Mesenchymal stem cell (in vitro differentiated cells and primary cell): ENCODE data around the gene HOXB3.
A peak's percentile ranks its signal among the peaks of the same experiment; 100 is the strongest.

Source experiments
- DNase-seq: peaks from one replicate; pipeline ENCODE4 v3.0.0-alpha.2; 2013
- H2AFZ ChIP-seq: one replicate; pipeline ENCODE4 v1.6.1; 2013; ENCODE audit warnings: low read depth, mild to moderate bottlenecking, control low read depth, inconsistent platforms, low read length, moderate library complexity
- H2AK5ac ChIP-seq: 2 replicates; pipeline ENCODE4 v1.6.1; 2013; ENCODE audit warnings: low read length, moderate library complexity, mild to moderate bottlenecking, inconsistent platforms; ENCODE audit not compliant: severe bottlenecking
- H2BK120ac ChIP-seq: one replicate; pipeline ENCODE4 v1.6.1; 2013; ENCODE audit warnings: low read depth, mild to moderate bottlenecking, inconsistent platforms, low read length, moderate library complexity
- H2BK12ac ChIP-seq, 2 experiments: one replicate each; pipeline ENCODE4 v1.6.1; 2013; ENCODE audit warnings: inconsistent platforms in 2 of 2, low read length in 2 of 2, mild to moderate bottlenecking in 2 of 2, moderate library complexity in 2 of 2, control low read depth in 1 of 2
- H2BK15ac ChIP-seq: one replicate; pipeline ENCODE4 v1.6.1; 2013; ENCODE audit warnings: mild to moderate bottlenecking, low read depth, inconsistent platforms; ENCODE audit not compliant: poor library complexity, severe bottlenecking
- H2BK5ac ChIP-seq: 2 replicates; pipeline ENCODE4 v1.6.1; 2013; ENCODE audit warnings: low read depth, mild to moderate bottlenecking, low read length, control low read depth, inconsistent platforms; ENCODE audit not compliant: poor library complexity, severe bottlenecking
- H3K14ac ChIP-seq, 2 experiments: one replicate each; pipeline ENCODE4 v1.6.1; 2013; ENCODE audit warnings: inconsistent platforms in 2 of 2, low read length in 2 of 2, control low read depth in 1 of 2, mild to moderate bottlenecking in 1 of 2, moderate library complexity in 1 of 2
- H3K18ac ChIP-seq, 2 experiments: one replicate each; pipeline ENCODE4 v1.6.1; 2013; ENCODE audit warnings: inconsistent platforms in 2 of 2, low read length in 2 of 2, control low read depth in 1 of 2, low read depth in 1 of 2, mild to moderate bottlenecking in 1 of 2
- H3K23ac ChIP-seq, 2 experiments: one replicate each; pipeline ENCODE4 v1.6.1; 2013; ENCODE audit warnings: inconsistent platforms in 2 of 2, low read length in 2 of 2, mild to moderate bottlenecking in 2 of 2, moderate library complexity in 2 of 2, control low read depth in 1 of 2
- H3K27ac ChIP-seq: 2 replicates; pipeline ENCODE4 v1.5.1; 2013; ENCODE audit warnings: mild to moderate bottlenecking, moderate library complexity, low read length, control low read depth, inconsistent platforms; ENCODE audit not compliant: poor library complexity, severe bottlenecking
- H3K27me3 ChIP-seq, 2 experiments: 2 replicates each; pipeline versions ENCODE4 v1.6.1 to v1.7.0; 2013; ENCODE audit warnings: low read length in 2 of 2, mild to moderate bottlenecking in 2 of 2, moderate library complexity in 2 of 2, control low read depth in 1 of 2, inconsistent platforms in 1 of 2; ENCODE audit not compliant: control insufficient read depth in 1 of 2, insufficient read depth in 1 of 2
- H3K36me3 ChIP-seq, 2 experiments: 2 replicates each; pipeline versions ENCODE4 v1.6.1 to v1.7.0; 2013; ENCODE audit warnings: low read length in 2 of 2, control low read depth in 1 of 2, inconsistent platforms in 1 of 2, low read depth in 1 of 2, mild to moderate bottlenecking in 1 of 2; ENCODE audit not compliant: insufficient read depth in 2 of 2, control insufficient read depth in 1 of 2
- H3K4ac ChIP-seq, 2 experiments: one replicate each; pipeline ENCODE4 v1.6.1; 2013; ENCODE audit warnings: inconsistent platforms in 2 of 2, low read length in 2 of 2, mild to moderate bottlenecking in 2 of 2, moderate library complexity in 2 of 2, control low read depth in 1 of 2, low read depth in 1 of 2
- H3K4me1 ChIP-seq: 2 replicates; pipeline ENCODE4 v1.6.1; 2013; ENCODE audit warnings: low read depth, low read length, control low read depth; ENCODE audit not compliant: control insufficient read depth, insufficient read depth
- H3K4me2 ChIP-seq: 2 replicates; pipeline ENCODE4 v1.6.1; 2013; ENCODE audit warnings: low read length, mild to moderate bottlenecking, inconsistent platforms; ENCODE audit not compliant: poor library complexity, severe bottlenecking
- H3K4me3 ChIP-seq, 2 experiments: 2 replicates each; pipeline versions ENCODE4 v1.5.1 to v1.7.0; 2013; ENCODE audit warnings: low read length in 2 of 2, mild to moderate bottlenecking in 2 of 2, control low read depth in 1 of 2, low read depth in 1 of 2; ENCODE audit not compliant: insufficient read depth in 1 of 2
- H3K79me1 ChIP-seq: replicated peaks from 2 replicates; pipeline ENCODE4 v1.6.1; 2013; ENCODE audit warnings: mild to moderate bottlenecking, control low read depth, low read length, inconsistent platforms; ENCODE audit not compliant: poor library complexity, severe bottlenecking
- H3K9ac ChIP-seq: 2 replicates; pipeline ENCODE4 v1.7.0; 2013; ENCODE audit warnings: mild to moderate bottlenecking, low read length, moderate library complexity
- H3K9me3 ChIP-seq: 2 replicates; pipeline ENCODE4 v1.7.0; 2013; ENCODE audit warnings: mild to moderate bottlenecking, low read length; ENCODE audit not compliant: control insufficient read depth
- H4K8ac ChIP-seq: one replicate; pipeline ENCODE4 v1.6.1; 2013; ENCODE audit warnings: inconsistent platforms, mild to moderate bottlenecking, low read length, moderate library complexity
- H4K91ac ChIP-seq: one replicate; pipeline ENCODE4 v1.6.1; 2013; ENCODE audit warnings: mild to moderate bottlenecking, low read length, inconsistent platforms
- WGBS: methylation state at CpG from one replicate; pipeline ENCODE4 v1.1.7; 2013; ENCODE audit warnings: mixed read lengths; 5-methylcytosine and 5-hydroxymethylcytosine counted together

Gene HOXB3

DNA sequence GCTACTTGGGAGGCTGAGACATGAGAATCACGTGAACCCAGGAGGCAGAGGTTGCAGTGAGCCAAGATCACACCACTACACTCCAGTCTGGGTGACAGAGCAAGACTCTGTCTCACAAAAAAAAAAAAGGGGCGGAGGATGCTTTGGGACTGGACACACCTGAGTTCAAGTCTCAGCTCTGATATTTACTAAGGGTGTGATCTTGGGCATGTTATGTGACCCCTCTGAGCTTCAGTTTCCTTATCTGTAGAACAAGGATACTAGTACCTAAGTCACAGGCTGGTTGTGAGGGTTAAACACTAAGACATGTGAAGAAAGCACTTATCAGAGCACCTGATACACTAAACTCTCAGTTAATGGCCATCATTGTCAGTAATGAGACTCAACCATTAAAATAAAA is 85.1 kb downstream of the HOXB3 start:
- Histone ChIP-seq H3K4me2 (no peak overlapping the region), H4K91ac (no peak overlapping the region), H3K9me3 (no peaks in the 10 kb centered on the region), H3K9ac (no peak overlapping the region), H3K36me3 (no peaks in the 10 kb centered on the region), H3K4me3 (no peak overlapping the region), H3K23ac (no peak overlapping the region), H2BK5ac (no peak overlapping the region), H2AFZ (no peak overlapping the region), H3K14ac (no peak overlapping the region), H3K18ac (no peak overlapping the region), H4K8ac (no peak overlapping the region), H3K4me1 (peaks cover 3% of the 10 kb centered on the region), H2AK5ac (no peak overlapping the region), H3K27ac (no peak overlapping the region), H3K4ac (no peak overlapping the region), H2BK15ac (no peak overlapping the region), H3K27me3 (no peaks in the 10 kb centered on the region), H3K79me1 (no peaks in the 10 kb centered on the region), H2BK120ac (no peak overlapping the region), H2BK12ac (peak overlapping the region in 1 of 2 experiments; percentile 32)
- WGBS, result 85% methylated on average over 2 of the region's 2 CpGs
- no peak for DNase-seq

DNA sequence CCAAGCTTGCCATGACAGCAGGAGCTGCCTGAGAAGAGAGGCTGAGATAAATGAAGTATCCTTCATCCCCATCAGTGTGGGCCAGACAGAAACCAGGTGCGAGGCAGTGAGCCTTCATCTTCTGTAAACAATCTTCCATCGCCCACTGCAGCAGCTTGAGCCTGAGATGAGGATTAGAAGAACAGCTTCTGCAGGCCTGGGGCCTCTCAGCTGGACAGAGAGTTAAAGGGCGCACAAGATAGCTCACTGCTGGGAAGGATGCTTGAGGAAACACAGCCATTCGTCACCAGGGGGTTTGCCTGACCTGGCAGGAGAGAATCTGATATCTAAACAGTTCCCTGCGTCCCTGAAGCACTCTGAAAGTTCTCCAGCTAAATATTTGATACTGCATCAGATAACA is 86.3 kb downstream of the HOXB3 start:
- Histone ChIP-seq H3K27ac (no peak overlapping the region), H3K79me1 (no peaks in the 10 kb centered on the region), H3K23ac (no peak overlapping the region), H2AFZ (no peak overlapping the region), H3K36me3 (no peaks in the 10 kb centered on the region), H3K9ac (no peak overlapping the region), H3K27me3 (no peaks in the 10 kb centered on the region), H3K14ac (no peak overlapping the region), H4K8ac (no peak overlapping the region), H2BK5ac (no peak overlapping the region), H3K4me2 (no peak overlapping the region), H2AK5ac (no peak overlapping the region), H2BK12ac (peak overlapping the region in 1 of 2 experiments; percentile 41), H2BK120ac (no peak overlapping the region), H3K9me3 (no peaks in the 10 kb centered on the region), H3K4me3 (no peak overlapping the region), H3K4me1 (peaks cover 3% of the 10 kb centered on the region), H2BK15ac (peak overlapping the region; percentile 89), H3K4ac (peak overlapping the region in 1 of 2 experiments; percentile 7), H3K18ac (peak overlapping the region; percentile 72 to 83), H4K91ac (no peak overlapping the region)
- 12% methylated on average over 5 of the region's 5 CpGs for WGBS
- peak; percentile 83 for DNase-seq

DNA sequence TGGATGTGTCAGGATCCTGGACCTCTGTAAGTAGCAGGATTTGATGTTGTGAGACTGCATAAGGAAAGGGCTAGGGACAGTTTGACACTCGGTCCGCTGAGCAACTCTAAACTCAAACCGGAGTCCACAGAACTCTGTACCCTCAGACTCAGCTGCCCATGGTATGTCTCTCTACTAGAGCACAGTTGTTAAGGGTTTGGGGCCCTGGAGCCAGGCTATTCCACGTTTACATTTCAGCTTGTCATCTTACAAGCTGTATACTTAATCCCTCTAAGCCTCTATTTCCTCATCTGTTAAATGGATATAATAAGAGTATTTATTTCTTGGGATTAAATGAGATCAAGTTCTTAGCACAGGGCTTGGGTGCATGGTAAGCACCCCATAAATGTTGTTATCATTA is 87.1 kb downstream of the HOXB3 start:
- H3K18ac ChIP-seq, result peak overlapping the region; percentile 52 to 64
- no peak overlapping the region for H4K8ac ChIP-seq
- H2BK120ac ChIP-seq, result no peak overlapping the region
- no peak overlapping the region for H4K91ac ChIP-seq
- 90% methylated on average over 3 of the region's 4 CpGs for WGBS
- H3K4me1 ChIP-seq, result peaks cover 3% of the 10 kb centered on the region
- no peak overlapping the region for H3K23ac ChIP-seq
- no peaks in the 10 kb centered on the region for H3K79me1 ChIP-seq
- no peak overlapping the region for H2BK5ac ChIP-seq
- no peak overlapping the region for H3K4me3 ChIP-seq
- H3K4me2 ChIP-seq, result no peak overlapping the region
- no peaks in the 10 kb centered on the region for H3K27me3 ChIP-seq
- no peak for DNase-seq
- peak overlapping the region; percentile 49 to 90 for H2BK12ac ChIP-seq
- H3K14ac ChIP-seq, result no peak overlapping the region
- peak overlapping the region in 1 of 2 experiments; percentile 19 for H3K4ac ChIP-seq
- no peak overlapping the region for H2AFZ ChIP-seq
- no peak overlapping the region for H2AK5ac ChIP-seq
- H3K27ac ChIP-seq, result no peak overlapping the region
- H3K9me3 ChIP-seq, result no peaks in the 10 kb centered on the region
- H3K36me3 ChIP-seq, result no peaks in the 10 kb centered on the region
- H2BK15ac ChIP-seq, result no peak overlapping the region
- H3K9ac ChIP-seq, result no peak overlapping the region

DNA sequence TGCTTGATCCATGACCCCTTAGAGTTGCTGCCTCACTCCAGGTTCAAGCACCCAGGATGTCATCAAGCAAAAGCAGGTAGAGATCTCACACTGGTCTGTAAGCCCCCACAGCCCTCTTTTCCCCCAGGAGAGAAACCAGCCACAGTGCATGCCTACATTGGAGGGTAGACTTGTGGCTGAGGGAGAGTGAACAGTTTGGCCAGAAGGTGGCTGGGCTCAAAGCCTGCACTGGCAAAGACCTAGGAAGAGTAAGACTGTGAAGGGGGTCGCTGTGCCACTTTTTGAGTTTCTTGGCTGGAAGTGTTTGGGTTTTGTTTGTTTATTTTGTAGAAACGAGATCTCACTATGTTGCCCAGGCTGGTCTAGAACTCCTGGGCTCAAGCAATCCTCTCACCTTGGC is 87.7 kb downstream of the HOXB3 start:
- no peak overlapping the region for H2AK5ac ChIP-seq
- no peak overlapping the region for H3K27ac ChIP-seq
- no peak overlapping the region for H2BK15ac ChIP-seq
- H3K4me1 ChIP-seq, result peaks cover 3% of the 10 kb centered on the region
- DNase-seq, result no peak
- H3K4me2 ChIP-seq, result no peak overlapping the region
- no peaks in the 10 kb centered on the region for H3K36me3 ChIP-seq
- H4K8ac ChIP-seq, result no peak overlapping the region
- 86% methylated on average over 2 of the region's 2 CpGs for WGBS
- H3K9ac ChIP-seq, result no peak overlapping the region
- peak overlapping the region in 1 of 2 experiments; percentile 51 for H3K14ac ChIP-seq
- no peaks in the 10 kb centered on the region for H3K79me1 ChIP-seq
- H2BK120ac ChIP-seq, result peak overlapping the region; percentile 57
- H3K9me3 ChIP-seq, result no peaks in the 10 kb centered on the region
- H3K23ac ChIP-seq, result no peak overlapping the region
- no peak overlapping the region for H2AFZ ChIP-seq
- peak overlapping the region; percentile 37 to 52 for H3K18ac ChIP-seq
- H3K4me3 ChIP-seq, result no peak overlapping the region
- H2BK5ac ChIP-seq, result no peak overlapping the region
- H2BK12ac ChIP-seq, result peak overlapping the region; percentile 82 to 96
- H3K27me3 ChIP-seq, result no peaks in the 10 kb centered on the region
- peak overlapping the region in 1 of 2 experiments; percentile 47 for H3K4ac ChIP-seq
- H4K91ac ChIP-seq, result peak overlapping the region; percentile 14
